ENCODE measurements around the gene ZNF414.

DNA sequence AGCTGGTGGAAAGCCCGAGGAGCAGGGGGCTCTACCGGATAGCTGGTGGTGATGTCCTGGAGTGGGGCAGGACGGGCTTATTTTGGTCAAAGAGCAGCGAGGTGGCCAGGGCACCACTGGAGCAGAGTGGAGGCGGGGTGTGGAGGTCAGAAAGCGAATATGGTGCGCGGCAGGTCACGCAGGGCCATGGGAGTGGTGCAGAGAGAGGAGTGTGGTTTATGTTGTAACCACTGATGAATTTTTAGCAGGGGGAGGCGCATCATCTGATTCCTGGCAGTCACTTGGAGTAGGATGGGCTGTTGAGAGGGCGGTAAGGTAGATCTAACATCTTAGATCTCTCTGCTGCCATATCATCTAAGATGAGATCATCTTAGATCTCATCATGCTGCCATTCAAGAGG is 1.4 kb upstream of the ZNF414 start:
- no peak for TF ChIP-seq EZH2 (IDR thresholded peaks at IDR 0.05; ENCODE audit: borderline replicate concordance)
- TF ChIP-seq, protein P1, sequence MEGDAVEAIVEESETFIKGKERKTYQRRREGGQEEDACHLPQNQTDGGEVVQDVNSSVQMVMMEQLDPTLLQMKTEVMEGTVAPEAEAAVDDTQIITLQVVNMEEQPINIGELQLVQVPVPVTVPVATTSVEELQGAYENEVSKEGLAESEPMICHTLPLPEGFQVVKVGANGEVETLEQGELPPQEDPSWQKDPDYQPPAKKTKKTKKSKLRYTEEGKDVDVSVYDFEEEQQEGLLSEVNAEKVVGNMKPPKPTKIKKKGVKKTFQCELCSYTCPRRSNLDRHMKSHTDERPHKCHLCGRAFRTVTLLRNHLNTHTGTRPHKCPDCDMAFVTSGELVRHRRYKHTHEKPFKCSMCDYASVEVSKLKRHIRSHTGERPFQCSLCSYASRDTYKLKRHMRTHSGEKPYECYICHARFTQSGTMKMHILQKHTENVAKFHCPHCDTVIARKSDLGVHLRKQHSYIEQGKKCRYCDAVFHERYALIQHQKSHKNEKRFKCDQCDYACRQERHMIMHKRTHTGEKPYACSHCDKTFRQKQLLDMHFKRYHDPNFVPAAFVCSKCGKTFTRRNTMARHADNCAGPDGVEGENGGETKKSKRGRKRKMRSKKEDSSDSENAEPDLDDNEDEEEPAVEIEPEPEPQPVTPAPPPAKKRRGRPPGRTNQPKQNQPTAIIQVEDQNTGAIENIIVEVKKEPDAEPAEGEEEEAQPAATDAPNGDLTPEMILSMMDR (IDR thresholded peaks at IDR 0.05; ENCODE audit: poor library complexity): no peak
- no peak for TF ChIP-seq EZH2phosphoT487 (IDR thresholded peaks at IDR 0.05; ENCODE audit: low read depth, severe bottlenecking, unreplicated experiment)

All from hepatocyte (in vitro differentiated cells).